Caki2 (cell line): ENCODE measurements around the gene ACVR1. TPM values are rescaled to one million over a fixed set of nuclear protein-coding genes. Genes with fewer than 3 reads are reported as not detected.
A peak's percentile ranks its signal among the peaks of the same experiment; 100 is the strongest.
"Not testable (repeated sequence)": the region's sequence is repeated elsewhere in the genome, so short reads cannot be mapped to it uniquely, and the experiment has no call there.

ENCODE experiments used
- DNase-seq: peaks from one replicate; pipeline ENCODE4 v3.0.0-alpha.2; 2015; ENCODE audit warnings: low read depth
- in situ Hi-C: cut with HindIII; loops from 2 replicates; pipeline ENCODE4 v1.10.0; 2016; ENCODE audit warnings: low sequenced_read_pairs, low pct_unique_long_range_greater_than_20kb, mixed read lengths
- total RNA-seq: library from RNA; depleted of rRNA; stranded (reverse); fragments of >200 nt; shearing (Covaris generic); gene quantifications from 2 replicates; pipeline ENCODE4 v1.2.3, GENCODE V29; 2014; ENCODE audit warnings: low replicate concordance

Gene ACVR1
- total RNA-seq, 1 experiment from 2014 or later, result 17.1 TPM

DNA sequence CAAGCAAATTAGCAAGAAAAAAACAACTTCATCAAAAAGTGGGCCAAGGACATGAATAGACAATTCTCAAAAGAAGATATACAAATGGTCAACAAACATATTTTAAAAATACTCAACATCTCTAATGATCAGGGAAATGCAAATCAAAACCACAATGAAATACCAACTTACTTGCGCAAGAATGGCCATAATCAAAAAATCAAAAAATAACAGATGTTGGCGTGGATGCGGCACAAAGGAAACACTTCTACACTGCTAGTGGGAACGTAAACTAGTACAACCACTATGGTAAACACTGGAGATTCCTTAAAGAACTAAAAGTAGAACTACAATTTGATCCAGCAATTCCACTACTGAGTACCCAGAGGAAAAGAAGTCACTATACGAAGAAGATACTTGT is 119.7 kb downstream of the ACVR1 start:
- DNase-seq, in situ Hi-C loops: not testable (repeated sequence)

DNA sequence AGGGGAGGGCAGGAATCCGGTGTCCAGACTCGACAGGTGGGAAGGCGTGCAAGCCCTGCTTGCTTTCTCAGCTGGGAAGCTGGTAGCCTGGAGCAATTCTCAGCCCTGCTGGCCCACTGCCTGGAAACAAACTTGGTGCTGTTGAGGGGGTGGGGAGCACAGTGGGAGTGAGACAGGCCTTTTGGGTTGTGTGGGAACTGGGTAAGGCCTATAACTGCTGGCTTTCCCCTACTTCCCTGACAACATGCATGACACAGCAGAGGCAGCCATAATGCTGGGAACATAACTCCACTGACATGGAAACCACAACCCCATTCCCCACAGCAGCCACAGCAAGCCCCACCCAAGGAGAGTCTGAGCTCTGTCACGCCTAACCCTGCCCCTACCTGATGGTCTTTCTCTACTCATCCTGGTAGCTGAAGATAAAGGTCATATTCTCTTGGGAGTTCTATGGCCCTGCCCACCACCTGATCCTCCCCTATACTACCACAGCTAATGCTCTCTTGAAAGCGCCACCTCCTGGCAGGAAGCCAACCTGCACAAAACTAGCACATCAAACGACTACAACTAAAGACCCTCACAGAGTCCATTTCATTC is 124.6 kb downstream of the ACVR1 start:
- in situ Hi-C loops, result no loop called here
- peak; percentile 16 for DNase-seq

DNA sequence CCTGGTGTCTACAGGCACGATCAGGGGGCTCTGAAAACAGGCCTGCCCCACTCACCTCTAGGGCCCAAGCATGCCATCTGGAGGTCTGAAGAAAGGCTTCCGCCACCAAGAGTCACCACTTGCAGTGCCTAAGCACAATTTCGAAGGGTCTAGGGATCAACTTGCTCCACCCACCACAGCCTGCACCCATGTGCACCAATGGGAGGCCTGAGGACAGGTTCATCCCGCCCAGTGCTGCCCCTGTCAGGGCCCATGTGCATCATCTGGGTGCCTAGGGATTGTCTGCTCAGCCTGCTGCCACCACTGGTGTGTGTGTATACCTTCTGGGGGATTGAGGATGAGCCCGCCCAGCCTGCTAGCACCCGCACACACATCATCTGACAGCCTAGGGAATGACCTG is 126.4 kb downstream of the ACVR1 start:
- in situ Hi-C loops, result no loop called here
- DNase-seq, result no peak

DNA sequence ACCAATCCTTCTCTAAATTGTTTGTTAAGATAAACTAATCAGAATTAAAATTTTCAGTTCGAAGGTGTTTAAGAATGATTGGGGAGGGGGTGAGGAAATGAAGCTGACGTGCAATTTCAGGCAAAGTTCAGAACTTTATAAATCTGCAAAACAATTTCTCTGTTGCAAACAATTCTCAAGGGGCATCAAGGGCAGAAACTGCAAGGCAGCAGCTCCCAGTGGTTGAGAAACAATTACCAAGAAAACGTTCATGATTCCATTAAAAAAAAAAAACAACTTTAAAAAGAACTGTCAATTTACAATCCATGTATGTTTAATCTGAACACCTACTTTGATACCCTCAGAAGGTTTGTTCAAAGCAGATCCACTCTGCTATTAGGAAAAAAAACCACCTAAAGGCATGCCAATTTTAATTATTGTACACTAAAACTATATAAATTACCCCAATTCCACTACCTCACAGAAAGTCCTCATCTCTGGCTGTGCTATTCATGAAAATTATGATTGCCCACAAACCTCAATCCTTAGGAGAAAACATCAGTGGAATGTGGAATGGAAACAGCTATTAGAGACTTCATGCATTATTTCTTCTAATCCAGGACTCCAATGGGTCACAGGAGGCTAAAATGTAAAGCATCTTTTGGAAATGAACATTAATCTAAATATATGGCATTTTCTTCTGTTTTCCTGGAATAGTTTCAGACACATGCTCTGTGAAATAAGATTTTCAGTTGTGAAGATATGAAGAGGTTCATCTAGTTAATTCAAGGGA is 127.6 kb downstream of the ACVR1 start:
- DNase-seq, result no peak
- in situ Hi-C loops, result no loop called here

DNA sequence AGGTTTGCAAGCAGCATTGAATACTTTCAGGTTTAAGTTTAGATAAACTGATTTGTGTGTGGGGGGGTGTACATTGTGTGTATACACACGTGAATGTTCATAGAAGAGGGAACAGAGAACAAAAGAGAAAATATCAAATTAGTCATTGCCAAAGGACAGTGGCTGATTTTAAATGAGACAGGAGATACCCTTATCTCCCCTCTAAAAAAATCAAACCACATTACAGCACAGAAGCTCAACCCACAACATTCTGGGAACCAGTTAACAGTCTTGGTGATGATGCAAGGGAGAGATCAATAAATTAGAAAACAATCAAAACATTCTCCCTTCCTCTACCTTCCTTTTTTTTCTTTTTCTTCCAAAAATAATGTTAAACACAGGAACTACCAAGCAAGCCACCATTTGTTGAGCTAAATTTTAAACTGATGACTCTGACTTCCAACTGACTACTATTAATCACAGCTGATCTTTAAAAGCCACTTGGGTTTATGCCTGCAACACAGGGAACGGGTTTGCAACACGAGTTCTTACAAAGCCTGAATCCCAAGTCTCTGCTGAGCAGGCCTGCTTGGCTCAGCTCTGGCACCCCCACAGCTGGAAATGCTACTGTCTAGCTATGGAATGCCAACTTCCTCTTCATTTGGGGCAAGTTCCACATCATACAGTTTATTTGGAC is 128.3 kb downstream of the ACVR1 start:
- in situ Hi-C loops, result no loop called here
- no peak for DNase-seq

DNA sequence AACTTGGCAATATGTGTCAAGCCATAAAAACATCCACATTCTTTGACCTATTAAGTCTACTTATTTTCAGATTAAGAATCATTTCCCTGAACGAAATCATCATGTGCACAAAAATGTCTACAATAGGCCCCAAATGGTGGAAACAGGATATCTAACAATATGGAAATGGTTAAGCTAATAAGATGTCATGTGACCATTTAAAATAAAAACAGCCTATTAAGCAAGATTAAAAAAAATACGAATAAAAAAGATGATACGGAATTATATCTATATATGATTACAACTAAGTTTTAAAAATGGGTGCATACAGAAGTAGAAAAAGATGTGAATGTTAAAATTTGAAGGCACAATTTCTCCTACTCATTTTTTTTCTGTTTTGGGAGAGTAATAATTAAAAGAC is 128.8 kb downstream of the ACVR1 start:
- in situ Hi-C loops, result no loop called here
- DNase-seq, result no peak

DNA sequence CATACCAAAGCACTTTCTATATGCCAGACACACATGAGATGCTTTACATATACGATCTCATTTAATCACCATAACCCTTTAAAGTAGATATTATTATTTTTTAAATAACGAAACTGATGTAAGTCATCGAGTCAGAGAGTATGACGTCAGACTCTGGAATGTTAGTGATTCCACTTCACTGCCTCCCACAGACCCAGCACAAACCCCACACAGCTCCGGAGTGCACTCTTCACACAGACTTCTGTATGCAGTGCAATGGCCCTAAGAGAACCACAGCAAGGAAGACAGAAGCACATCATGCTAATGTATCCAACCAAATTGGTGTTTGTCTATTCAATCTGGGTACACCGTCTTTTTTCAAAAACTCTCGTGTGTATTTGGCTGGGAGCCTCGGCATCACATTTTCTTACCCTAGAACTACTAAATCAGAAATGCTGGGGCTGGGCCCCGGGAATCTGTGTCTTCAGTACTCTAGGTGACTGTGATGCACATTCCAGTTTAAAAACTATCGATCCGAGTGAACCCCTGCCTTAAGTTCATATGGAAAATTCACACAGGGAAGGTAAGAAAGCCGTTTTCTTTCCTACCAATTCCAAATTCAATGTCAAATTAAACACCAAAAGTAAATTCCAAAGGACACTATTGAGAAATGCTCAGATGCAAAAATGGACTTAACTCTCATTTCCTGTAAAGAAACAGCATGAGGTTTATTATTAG is 129.7 kb downstream of the ACVR1 start:
- DNase-seq, result no peak
- in situ Hi-C loops, result no loop called here

DNA sequence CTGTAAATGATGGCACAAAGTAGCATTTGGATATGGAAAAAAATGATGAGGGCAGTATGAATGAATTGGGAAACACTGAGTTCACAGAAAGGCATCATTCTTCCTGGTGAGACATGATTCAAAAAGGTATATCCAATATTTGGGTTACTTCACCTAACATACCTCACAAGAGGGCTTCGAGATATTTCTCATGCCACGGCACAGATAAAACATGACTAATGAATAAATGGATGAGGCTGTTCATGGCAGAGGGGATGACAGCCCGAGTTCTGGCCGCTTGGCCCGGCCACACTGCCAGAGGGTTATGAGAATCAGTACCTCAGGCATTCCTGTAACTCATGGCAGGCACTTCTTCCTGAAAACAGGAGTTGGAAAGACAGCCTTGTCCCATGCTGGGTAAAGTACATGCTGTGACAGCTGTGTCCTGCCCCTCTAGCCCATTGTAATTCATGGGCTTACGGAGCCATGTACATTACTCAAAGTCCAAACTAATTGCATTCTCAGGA is 131.5 kb downstream of the ACVR1 start:
- in situ Hi-C loops, result no loop called here

DNA sequence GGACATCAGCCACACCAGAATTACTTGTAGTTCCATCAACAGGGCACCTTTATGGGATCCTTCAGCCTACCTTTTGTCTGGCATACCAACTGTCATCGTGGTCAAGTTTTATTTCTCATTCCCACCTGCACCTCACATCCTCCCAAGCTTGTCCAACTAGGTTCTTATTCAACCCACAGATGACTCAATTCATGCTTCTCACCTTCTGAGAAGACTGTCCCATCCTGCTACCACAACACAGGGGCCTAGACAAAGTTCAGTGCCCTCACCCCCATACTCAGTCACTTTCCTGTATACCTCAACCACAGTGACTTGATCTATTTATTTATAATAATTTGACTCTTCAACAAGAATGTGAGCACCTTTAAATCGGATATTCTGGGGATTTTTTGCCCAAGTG is 133.1 kb downstream of the ACVR1 start:
- in situ Hi-C loops, result no loop called here
- DNase-seq, result no peak

More for the DNA sequence above, 131.5 kb downstream of the ACVR1 start:
- no peak for DNase-seq

DNA sequence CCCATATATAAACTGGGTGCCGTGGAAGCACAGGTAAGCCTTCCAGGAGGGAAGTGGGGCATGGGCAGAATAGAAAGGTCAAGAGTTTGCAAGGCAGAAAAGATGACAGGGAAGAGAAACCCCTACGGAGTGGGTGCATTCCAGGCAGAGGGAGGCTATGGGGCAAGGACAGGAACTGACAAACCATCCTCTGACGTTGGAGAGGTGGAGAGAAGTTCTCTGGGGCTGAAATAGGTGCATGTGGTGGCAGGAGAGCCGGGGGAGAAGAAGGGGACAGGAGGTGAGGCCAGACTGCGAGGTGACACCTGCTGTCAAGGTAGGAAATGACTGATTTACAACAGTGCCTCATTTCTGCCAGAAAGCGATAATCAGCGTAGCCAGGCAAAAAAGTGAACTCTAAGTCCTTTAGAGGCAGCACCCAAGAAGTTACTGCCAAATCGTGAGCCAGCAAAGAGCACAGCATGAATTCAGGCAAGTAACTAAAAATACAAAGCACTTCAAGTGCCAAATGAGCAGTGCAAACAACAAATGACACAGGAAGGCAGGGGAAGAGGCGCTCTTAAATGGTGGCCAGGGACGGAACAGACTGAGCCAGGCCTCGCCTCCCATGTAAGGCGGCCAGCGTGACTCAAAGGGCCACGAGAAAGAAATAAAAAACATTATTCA is 134.2 kb downstream of the ACVR1 start:
- DNase-seq, result no peak
- in situ Hi-C loops, result no loop called here

DNA sequence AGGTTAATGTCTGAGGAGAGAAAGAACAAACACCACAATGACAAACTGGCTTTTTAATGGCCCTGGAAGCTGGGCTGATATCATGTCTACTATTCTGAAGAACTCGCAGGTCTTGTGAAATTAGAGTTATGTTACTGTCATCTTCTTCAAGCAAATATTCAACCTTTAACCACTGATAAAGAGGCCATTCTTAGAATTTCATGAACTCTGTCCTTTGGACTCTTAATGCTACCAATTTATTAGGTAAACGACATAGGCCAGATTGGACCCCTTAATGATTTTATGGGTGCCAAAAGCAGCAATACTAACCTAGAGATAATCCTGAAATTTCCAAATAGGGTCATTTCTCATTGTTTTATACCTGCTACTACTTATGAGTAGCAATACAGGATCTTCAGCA is 138.5 kb downstream of the ACVR1 start:
- in situ Hi-C loops, result no loop called here

DNA sequence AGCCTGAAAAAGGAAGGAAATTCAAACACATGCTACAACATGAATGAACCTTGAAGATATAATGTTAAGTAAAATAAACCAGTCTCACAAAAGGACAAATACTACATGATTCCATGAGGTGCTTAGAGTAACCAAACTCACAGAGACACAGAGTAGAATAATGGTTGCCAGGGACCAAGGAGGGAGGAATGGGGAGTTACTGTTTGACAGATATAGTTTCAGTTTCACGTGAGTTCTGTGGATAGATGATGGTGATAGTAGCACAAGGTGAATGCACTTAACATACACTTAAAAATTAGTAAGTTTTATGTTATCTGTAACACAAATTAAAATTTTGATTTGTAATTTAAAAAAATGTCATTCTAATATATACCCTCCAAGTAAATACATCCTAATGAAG is 140.6 kb downstream of the ACVR1 start:
- in situ Hi-C loops, result no loop called here
- DNase-seq, result no peak

More for the DNA sequence above, 138.5 kb downstream of the ACVR1 start:
- no peak for DNase-seq

DNA sequence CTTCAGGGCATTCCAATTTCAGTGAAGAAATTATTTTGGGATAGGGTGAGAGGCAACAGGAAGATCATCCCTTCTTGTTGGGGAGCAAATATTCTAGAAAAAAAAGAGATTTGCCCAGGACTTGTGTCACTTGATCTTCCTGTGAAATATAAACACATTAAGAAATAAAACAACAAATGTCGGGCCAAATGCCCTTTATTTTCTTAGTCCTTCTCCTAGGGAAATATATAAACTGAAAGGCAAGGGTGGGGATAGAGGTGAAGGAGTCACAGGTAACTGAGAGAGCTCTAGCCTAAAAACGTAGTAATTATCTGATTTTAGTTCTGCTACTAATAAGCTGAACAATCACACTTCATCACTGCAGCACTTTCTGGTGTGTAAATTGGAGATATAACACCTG is 142.9 kb downstream of the ACVR1 start:
- in situ Hi-C loops, result no loop called here
- DNase-seq, result no peak

DNA sequence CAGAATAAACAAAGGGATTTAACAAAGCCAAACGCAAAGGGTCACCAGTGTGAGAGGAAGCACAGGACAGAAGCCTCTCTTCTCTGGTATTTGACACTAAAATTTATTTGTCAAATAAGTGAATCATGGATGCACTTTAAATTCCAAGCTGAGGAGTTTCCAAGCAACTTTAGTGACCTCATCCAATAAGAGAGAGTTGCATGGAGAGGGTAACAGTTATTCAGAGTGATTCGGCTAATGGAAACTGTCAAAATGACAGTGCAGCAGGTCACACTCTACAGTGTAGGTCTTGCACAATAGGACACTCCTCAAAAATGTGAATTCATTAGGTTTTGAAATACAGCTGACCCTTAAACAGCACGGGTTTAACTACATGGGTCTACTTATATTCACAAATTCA is 143.5 kb downstream of the ACVR1 start:
- no peak for DNase-seq
- in situ Hi-C loops, result no loop called here

DNA sequence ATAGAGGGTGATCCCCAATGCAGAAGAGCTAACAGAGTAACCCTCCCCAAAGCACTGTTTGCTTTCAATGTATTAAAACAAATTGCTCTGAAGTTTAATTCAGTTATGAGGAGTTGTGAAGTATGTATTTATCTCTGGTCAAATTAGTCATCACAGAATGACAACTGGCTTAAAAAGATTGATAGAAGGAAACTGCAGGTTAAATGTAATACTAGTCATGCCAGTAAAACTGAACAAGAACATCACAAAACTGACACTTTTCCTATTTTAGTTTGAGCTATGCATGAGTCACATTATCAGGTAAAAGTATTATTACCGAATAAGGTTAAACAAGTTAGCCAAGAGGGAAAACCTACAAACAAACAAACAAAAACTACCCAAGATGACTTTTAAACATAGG is 148.4 kb downstream of the ACVR1 start:
- DNase-seq, result no peak
- in situ Hi-C loops, result no loop called here

DNA sequence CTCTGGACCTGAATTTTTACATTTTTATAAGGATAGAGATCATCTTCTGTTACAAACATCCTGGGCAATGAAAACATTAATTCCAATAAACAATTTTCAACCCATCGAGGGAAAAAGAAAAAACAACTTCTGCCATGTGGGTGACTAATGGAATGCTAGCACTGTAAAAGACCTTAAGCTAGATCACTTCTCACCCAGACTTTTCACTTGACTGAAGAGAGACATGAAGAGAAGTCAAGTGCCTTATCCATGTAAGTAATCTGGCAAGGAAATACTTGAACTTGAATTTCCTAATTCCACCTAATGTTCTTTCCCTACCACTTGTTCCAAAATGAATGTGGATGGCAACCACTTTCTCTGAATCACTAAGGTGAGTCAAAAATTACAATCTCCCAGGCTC is 149.2 kb downstream of the ACVR1 start:
- in situ Hi-C loops, result no loop called here
- DNase-seq, result no peak

DNA sequence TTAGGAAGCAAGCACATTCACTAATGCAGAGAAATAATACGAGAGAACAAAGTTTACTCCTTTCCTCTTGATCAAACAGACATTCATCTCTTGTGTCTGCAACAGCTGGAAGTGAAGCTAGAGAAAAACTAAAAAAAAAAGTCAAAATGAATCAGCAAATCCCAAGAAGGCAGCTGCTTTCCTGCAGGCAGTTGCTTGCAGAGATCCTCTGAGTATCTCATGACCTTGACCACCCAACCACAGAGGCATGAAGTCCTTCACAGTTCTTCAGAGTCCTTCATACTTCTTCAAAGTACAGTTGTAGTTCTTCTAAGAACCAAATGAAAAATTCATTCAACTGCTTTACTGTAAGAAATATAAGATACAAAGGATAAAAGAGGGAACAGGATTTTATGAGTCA is 150.3 kb downstream of the ACVR1 start:
- in situ Hi-C loops, result no loop called here

DNA sequence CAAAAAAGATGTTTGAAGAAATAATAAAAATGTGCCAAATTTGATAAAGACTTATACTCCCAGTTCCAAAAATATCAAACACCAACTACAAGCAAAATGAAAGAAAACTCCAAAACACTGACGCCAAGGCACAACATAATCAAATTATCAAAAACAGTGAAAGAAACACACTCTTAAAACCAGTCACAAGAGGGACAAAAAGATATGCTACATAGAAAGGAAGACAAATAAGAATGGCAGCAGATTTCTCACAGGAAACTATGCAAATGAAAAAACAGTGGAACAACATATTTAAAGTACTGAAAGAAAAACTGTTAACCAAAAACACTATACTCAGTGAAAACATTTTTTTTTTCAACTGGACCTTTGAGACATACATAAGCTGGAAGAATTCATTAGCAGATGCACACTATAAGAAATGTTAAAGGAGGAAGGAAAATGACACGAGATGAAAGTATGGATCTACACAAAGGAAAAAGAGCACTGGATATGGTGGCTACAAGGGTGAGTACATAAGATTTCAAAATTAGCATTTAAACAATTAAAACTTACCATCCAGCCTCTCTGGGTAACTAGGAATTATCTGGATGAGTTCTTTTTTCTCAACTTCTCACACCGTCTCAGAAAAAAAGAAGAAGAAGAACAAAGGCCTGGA is 153.4 kb downstream of the ACVR1 start:
- peak; percentile 18 for DNase-seq
- in situ Hi-C loops, result no loop called here

More for the DNA sequence above, 150.3 kb downstream of the ACVR1 start:
- peak; percentile 15 for DNase-seq
